ENCODE data around the gene OR2AP1.
"Not testable (repeated sequence)": the region's sequence is repeated elsewhere in the genome, so short reads cannot be mapped to it uniquely, and the experiment has no call there.

Gene OR2AP1

GRCh38 chr12:55572168-55572567 is at the start of gene OR2AP1:
Gene OR2AP1 (plus strand): TSS chr12:55572468. CDS start chr12:55574415, 1,947 bp downstream.
- DNase-seq, result no peak

- DNase-seq, result not testable (repeated sequence)
Observed at GRCh38 chr12:55548235-55548634, 24.0 kb upstream of the OR2AP1 start.

- DNase-seq, result no peak
Observed at GRCh38 chr12:55548756-55549155, 23.5 kb upstream of the OR2AP1 start.

DNA sequence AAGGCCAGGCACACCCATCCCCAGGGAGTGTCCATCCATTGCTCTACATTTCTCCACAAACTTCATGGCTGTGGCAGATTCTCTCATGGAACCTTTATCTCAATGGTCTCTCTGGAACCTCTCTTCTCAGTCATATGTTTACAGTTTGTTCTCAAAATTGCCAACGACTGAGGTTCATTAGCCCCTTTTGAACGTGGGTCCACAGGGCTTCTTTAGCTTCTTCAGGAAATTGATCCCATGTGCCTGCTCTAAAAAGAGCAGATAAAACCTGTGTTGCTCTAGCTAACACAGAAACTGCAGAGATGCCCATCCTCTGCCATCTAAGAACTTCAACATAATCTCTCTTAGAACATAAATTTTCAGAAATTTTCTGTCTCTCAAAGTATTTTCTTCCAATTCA is 23.0 kb upstream of the OR2AP1 start, which contains the start of gene OR6C4:
TSS of gene OR6C4 (plus strand) at position 301 of the 400 bp plus-strand sequence. CDS start 1,625 bp downstream, outside the sequence.
- no peak for DNase-seq

DNA sequence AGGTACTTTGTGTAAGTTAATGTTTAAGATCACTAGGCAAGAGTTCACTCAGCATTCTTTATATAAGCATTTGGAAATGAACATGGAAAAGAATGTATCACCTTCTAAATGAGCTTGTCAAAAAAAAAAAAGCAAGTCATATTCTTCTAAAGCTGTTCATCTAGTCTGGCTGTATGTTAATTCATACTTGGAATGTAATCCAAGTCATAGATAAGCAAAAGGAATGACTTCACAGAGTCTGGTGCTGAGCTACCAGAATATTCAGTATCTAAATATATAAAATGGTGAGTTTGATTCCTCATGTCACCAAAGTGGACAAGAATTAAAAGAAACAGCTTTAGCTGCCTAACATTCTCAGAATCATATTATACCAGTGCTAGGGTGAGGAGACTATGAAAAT is 18.0 kb upstream of the OR2AP1 start:
- no peak for DNase-seq

DNA sequence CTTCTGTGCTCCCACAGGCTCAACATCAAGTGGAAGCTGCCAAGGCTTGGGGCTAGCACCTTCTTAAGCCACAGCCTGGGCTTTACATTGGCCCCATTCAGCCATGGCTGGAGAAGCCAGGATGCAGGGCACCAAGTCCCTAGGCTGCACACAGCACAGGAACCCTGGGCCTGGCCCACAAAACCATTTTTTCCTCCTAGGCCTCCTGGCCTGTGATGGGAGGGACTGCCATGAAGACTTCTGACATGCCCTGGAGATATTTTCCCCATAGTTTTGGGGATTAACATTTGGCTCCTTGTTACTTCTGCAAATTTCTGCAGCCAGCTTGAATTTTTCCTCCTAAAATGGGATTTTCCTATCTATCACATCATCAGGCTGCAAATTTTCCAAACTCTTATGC is 2.2 kb upstream of the OR2AP1 start:
- not testable (repeated sequence) for DNase-seq

DNA sequence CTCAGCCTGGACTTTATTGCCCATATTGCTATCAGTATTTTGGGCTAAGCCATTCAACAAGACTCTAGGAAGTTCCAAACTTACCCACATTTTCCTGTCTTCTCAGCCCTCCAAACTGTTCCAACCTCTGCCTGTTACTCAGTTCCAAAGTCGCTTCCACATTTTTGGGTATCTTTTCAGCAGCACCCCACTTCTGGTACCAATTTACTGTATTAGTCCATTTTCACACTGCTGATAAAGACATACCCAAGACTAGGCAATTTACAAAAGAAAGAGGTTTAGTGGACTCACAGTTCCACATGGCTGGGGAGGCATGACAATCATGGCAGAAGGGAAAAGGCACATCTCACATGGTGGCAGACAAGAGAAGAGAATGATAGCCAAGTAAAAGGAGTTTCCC is 1.6 kb upstream of the OR2AP1 start:
- DNase-seq, result not testable (repeated sequence)

GRCh38 chr12:55582066-55582465 is 9.8 kb downstream of the OR2AP1 start:
- no peak for DNase-seq

DNA sequence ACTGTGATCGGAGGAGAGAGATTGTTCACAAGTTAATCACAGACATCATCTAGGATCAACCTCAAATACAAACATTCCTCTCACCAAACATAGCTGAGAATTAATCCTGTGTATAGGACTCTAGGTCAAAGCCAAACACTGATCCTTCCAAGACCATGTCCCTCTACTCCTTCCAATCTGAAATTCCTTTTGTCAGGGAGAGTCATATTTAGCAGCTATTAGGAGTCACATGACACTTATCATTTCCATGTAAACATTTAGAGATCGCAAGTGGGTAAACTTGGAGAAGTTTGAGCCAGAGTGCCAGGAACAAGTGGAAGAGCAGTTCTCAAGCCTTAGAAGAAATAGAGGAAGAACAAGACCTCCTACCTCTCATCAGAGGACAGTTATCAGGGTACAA is 13.5 kb downstream of the OR2AP1 start:
- no peak for DNase-seq

GRCh38 chr12:55590152-55590551 is 17.9 kb downstream of the OR2AP1 start:
- DNase-seq, result not testable (repeated sequence)

DNA sequence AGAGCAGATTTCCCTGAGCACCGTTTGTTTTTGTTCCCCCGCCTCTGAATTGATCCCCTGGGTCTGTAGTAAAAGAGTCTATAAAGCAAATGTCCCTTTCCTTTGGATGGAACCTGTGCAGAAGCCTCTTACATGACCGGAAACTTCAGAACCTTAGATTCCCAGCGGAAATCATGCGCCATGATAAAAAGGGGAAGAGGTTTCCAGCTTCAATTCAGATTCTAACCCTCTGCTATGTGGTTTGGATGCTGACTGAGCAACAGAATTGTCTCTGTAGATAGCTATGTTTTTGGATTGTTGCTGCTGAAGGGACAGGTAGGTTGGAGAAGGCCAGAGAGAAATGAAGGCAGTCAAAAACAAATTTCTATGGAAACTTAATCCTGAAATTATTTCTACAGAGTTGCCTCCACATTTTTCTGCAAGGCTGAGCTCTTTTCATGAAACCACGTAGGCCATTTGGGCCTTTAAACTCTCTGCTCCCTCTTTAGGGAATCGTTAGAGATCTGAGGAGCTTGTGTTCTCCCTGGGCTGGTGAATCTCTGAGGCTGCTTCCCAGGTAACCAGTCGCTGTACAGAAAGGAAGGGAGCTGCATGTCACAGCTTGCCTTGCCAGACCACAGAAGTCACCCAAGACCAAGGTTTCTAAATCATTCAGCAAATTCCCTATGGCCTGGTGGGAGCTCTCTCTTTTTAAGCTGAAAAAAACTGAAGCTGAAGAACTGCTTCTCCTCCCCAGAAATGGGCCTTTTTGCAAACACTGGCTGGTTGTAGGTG is 35.7 kb downstream of the OR2AP1 start:
- DNase-seq, result no peak

DNA sequence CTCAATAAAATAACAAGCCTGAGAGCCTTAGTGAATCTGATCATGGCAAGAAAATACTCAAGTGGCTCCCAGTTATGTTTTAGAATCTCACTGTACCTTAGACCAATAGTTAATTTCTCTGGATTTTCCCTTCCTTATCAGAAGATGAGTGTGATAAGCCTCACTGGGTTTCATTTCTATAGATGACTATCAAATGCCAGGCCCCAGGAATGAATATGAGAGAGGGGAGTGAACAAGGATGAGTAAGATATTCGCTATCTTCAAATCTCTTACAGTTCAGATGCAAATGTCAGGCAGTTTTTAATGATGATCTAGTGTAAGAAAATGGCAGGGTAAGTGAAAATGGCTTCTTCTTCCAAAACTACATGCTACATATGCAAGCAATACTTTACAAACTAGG is 38.3 kb downstream of the OR2AP1 start:
- DNase-seq, result no peak

GRCh38 chr12:55612646-55613045 is 40.4 kb downstream of the OR2AP1 start:
- no peak for DNase-seq

DNA sequence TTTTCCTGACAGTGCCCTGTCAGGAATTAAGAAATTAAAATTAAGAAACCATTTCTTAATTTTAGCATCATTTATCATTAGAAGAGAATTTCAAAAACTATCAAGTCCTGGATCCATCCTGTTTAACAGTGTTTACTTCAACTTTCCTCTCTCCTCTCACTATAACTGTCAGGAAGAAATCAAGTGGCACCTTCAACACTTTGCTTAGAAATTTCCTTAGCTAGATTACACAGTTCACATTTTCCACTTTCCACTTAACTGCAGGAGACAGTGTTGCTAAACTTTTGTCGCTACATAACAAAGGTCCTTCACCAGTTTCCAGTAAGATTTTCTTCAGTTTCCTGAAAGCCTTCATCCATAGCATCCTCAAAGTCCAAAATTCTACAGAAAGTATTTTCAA is 42.5 kb downstream of the OR2AP1 start:
- DNase-seq, result no peak

DNA sequence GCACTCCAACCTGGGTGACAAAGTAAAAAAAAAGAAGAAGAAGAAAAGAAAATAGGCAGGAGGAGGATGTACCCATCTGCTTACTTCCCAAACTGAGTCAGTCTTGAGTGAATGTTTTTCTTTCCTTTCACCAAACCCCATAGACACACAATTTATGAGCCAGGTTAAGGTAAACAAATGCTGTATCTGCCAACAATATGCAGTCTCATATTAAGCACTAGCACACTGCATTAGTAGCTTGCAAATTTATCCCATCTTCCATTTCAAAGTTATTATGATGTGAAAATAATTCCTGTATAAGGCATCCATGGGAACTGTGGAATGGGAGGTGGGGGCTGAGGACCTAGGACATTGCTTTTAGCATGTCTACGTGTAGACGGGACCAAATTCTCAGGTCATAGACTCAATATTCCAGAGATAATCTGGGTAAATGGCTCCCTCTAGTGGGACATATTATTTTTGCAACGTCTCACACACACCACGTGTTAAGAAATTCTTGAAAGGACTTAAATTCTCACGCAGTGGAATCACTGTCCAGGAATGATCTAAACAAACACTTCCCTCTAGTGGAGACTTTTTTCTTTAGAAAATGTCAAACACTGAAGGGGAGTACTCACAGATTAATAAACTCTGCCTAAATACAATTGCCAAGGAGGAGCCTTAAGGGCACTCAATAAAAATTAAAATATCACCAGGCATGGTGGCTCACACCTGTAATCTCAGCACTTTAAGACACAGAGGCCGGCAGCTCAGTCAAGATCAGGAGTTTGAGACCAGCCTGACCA is 47.3 kb downstream of the OR2AP1 start:
- DNase-seq, result peak; percentile 23 to 66

DNA sequence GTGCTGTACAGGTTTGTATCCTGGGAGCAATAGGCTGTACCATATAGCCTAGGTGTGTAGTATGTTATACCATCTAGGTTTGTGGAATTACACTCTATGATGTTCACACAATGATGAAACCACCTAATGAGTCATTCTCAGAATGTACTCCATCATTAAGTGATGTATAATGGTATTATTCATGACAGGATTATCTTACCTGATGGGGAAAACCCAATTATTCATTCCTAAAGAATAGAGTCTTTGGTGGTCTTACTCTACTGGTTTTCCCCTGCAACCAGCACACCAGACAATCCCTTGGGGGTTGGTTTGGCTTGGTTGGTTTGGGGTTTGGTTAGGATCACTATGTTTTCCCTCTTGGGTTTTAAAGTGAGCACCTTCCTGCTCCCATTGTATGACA is 51.8 kb downstream of the OR2AP1 start:
- DNase-seq, result no peak
